Activated CD8-positive, alpha-beta T cell treated with anti-CD3 and anti-CD28 coated beads for 36 hours (primary cell): ENCODE results near the gene GCNT4. TPM values are rescaled to one million over a fixed set of nuclear protein-coding genes. Genes with fewer than 3 reads are reported as not detected.

Source experiments
- ATAC-seq: fragments of 200-7000 bp; cut with Tn5 transposase; one replicate; pipeline ENCODE4 v1.10.0; 2021; ENCODE audit warnings: mild to moderate bottlenecking, moderate library complexity
- CTCF ChIA-PET: fragments of 350-600 bp; sonication (Branson Sonifier 250); formaldehyde crosslinking; loops from one replicate; lab custom pipeline; 2021; ENCODE audit warnings: antibody characterized with exemption; lab: Charles Lee
- POLR2A ChIA-PET: fragments of 350-600 bp; sonication (Branson Sonifier 250); formaldehyde crosslinking; loops from one replicate; lab custom pipeline; 2021; ENCODE audit warnings: antibody characterized with exemption; lab: Charles Lee
- DNase-seq: peaks from one replicate; pipeline ENCODE4 v3.0.0-alpha.2; 2020
- H3K27ac Mint-ChIP-seq: one replicate; pipeline ENCODE4 v1.8.0; 2021; ENCODE audit warnings: mild to moderate bottlenecking, mixed read lengths
- H3K27me3 Mint-ChIP-seq: one replicate; pipeline ENCODE4 v1.8.0; 2021; ENCODE audit warnings: mixed read lengths
- H3K36me3 Mint-ChIP-seq: one replicate; pipeline ENCODE4 v1.8.0; 2021; ENCODE audit warnings: low read depth, mixed read lengths
- H3K4me1 Mint-ChIP-seq: one replicate; pipeline ENCODE4 v1.8.0; 2021; ENCODE audit warnings: low read depth, mixed read lengths
- H3K4me3 Mint-ChIP-seq: one replicate; pipeline ENCODE4 v1.8.0; 2021; ENCODE audit warnings: mild to moderate bottlenecking, moderate library complexity, mixed read lengths
- H3K9me3 Mint-ChIP-seq: one replicate; pipeline ENCODE4 v1.8.0; 2021; ENCODE audit warnings: mixed read lengths
- intact Hi-C: fragments of 100-400 bp; cut with micrococcal nuclease; formaldehyde crosslinking; loops from one replicate; pipeline ENCODE4 v1.10.0; 2022
- total RNA-seq, 2 experiments: library from RNA; stranded (reverse); gene quantifications; one replicate each; pipeline ENCODE4 v1.2.3, GENCODE V29; 2021
- TF ChIP-seq, protein P1 (sequence below): fragments of 200-600 bp; IDR thresholded peaks from one replicate; pipeline ENCODE4 v1.8.0; 2022; ENCODE audit warnings: antibody characterized with exemption, mild to moderate bottlenecking

GCNT4 gene
- total RNA-seq, 2 experiments from 2014 or later: 2.1 to 2.4 TPM

DNA sequence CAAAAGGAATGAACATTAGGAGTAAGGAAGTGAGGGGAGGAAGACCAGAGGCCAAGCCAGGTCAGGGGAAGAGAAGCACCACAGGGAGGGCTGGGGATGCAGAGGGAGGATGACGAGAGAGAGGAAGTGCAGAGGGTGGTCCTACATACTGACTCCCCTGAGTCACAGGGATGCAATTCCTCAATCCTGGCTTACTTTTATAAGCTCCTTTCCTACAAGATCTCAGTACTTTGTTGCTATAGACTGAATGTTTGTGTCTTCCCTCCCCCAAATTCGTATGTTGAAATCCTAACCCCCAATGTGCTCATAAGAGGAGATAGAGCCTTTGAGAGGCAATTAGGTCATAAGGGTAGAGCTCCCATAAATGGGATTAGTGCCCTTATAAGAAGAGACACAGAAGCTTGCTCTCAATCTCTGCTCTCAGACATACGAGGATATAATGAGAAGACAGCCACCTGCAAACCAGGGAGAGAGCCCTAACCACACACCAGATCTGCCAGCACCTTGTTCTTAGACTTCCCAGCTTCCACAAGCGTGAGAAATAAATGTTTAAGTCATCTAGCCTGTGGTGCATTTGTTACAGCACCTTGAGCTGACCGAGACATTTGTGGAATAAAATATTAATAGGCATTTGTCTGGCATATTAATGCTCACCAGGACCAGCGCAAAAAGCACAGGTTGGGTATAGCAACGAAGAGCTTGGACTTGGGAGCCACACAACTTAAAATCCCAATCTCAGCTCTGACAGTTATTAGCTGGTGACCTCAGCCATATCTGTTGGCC is 33.4 kb downstream of the GCNT4 start:
- ChIA-PET POLR2A (interaction anchor here (0.6 to 1.1 kb wide), 2 partner anchors 15 to 101 kb away, joined by 3 read pairs; no protein-coding TSS in a partner anchor), CTCF (no interaction called here)
- no peaks in the 10 kb centered on the region for H3K9me3 Mint-ChIP-seq
- H3K27me3 Mint-ChIP-seq: no peaks in the 10 kb centered on the region
- no peak overlapping the region for H3K27ac Mint-ChIP-seq
- no peak overlapping the region for H3K4me3 Mint-ChIP-seq
- H3K36me3 Mint-ChIP-seq: no peaks in the 10 kb centered on the region
- TF ChIP-seq, protein P1, sequence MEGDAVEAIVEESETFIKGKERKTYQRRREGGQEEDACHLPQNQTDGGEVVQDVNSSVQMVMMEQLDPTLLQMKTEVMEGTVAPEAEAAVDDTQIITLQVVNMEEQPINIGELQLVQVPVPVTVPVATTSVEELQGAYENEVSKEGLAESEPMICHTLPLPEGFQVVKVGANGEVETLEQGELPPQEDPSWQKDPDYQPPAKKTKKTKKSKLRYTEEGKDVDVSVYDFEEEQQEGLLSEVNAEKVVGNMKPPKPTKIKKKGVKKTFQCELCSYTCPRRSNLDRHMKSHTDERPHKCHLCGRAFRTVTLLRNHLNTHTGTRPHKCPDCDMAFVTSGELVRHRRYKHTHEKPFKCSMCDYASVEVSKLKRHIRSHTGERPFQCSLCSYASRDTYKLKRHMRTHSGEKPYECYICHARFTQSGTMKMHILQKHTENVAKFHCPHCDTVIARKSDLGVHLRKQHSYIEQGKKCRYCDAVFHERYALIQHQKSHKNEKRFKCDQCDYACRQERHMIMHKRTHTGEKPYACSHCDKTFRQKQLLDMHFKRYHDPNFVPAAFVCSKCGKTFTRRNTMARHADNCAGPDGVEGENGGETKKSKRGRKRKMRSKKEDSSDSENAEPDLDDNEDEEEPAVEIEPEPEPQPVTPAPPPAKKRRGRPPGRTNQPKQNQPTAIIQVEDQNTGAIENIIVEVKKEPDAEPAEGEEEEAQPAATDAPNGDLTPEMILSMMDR: no peak
- no peak for ATAC-seq
- DNase-seq: no peak
- intact Hi-C loops: no loop called here
- H3K4me1 Mint-ChIP-seq: peaks cover 31% of the 10 kb centered on the region

DNA sequence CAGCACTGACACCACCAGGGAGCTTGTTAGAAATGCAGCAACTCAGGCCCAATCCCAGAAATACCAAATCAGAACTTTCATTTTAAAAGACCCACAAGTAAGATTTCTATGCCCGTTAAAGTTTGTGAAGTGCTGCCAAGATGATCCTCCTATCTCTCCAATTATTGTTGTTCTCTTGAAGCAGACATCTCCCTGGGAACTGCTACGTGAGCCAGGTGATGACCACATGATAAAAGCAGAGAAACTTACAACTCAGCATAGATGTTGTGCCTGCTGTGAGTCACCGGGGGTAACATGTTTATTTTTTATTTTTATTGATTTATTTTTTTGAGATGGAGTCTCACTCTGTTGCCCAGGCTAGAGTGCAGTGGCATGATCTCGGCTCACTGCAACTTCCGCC is 34.4 kb downstream of the GCNT4 start:
- TF ChIP-seq, protein P1: no peak
- Mint-ChIP-seq H3K27ac (no peak overlapping the region), H3K4me1 (peaks cover 20% of the 10 kb centered on the region), H3K9me3 (no peaks in the 10 kb centered on the region), H3K4me3 (no peak overlapping the region), H3K27me3 (no peaks in the 10 kb centered on the region), H3K36me3 (no peaks in the 10 kb centered on the region)
- intact Hi-C loops: no loop called here
- POLR2A ChIA-PET: interaction anchor here (1.1 kb wide), 1 partner anchor 14 kb away, joined by 3 read pairs; no protein-coding TSS in a partner anchor
- DNase-seq (no peak), ATAC-seq (no peak)
- CTCF ChIA-PET: interaction anchor here (0.8 kb wide), 1 partner anchor 38 kb away, joined by 3 read pairs; no protein-coding TSS in a partner anchor

DNA sequence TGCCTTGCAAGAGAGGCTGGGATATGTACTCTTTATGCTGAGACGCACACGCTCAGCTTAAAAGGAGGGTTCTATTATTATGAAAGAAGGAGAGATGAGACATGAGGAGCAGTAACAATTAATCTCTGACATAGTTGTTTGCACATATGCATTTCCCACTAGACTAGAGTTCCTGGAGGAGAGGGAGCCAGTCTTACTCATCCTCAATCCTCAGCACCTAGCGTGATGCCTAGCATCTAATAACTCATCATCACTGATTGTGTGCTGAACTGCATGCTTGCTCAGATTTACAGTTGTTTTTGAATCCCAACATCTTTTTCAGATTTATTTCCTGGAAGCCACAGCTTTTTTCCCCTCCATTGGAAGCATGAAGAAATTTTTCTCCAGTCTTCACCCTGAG is 35.5 kb downstream of the GCNT4 start:
- no peak for ATAC-seq
- H3K4me1 Mint-ChIP-seq: peaks cover 15% of the 10 kb centered on the region
- TF ChIP-seq, protein P1: no peak
- H3K27me3 Mint-ChIP-seq: no peaks in the 10 kb centered on the region
- intact Hi-C loops: no loop called here
- no peaks in the 10 kb centered on the region for H3K36me3 Mint-ChIP-seq
- H3K27ac Mint-ChIP-seq: no peak overlapping the region
- no peaks in the 10 kb centered on the region for H3K9me3 Mint-ChIP-seq
- ChIA-PET POLR2A (no interaction called here), CTCF (interaction anchor here (0.7 to 1.3 kb wide), 2 partner anchors 14 to 18 kb away, joined by 4 read pairs; no protein-coding TSS in a partner anchor)
- no peak overlapping the region for H3K4me3 Mint-ChIP-seq
- no peak for DNase-seq

DNA sequence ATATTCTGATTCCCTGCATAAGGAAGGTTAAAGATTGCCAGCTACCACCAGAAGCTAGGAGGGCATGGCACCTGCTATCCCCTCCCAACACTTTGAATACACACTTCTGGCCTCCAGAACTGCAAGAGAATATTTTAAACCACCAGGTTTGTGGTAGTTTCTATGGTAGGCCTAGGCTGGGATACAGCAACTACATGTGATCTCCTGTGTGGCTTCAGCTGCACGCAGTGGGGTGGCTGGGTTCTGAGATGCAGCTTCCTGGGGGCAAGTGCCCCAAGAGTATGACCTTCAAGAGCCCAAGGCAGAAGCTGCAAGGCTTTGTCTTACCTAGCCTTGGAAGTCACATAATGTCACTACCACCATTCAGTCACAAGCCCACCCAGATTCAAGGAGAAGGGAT is 39.6 kb downstream of the GCNT4 start:
- ATAC-seq: no peak
- H3K9me3 Mint-ChIP-seq: no peaks in the 10 kb centered on the region
- intact Hi-C loops: no loop called here

More for the DNA sequence above, 39.6 kb downstream of the GCNT4 start:
- Mint-ChIP-seq H3K27ac (no peak overlapping the region), H3K27me3 (no peaks in the 10 kb centered on the region), H3K36me3 (no peaks in the 10 kb centered on the region), H3K4me3 (no peak overlapping the region), H3K4me1 (peaks cover 17% of the 10 kb centered on the region)
- ChIA-PET CTCF (interaction anchor here (2.0 kb wide), 1 partner anchor 9 kb away, joined by 6 read pairs; no protein-coding TSS in a partner anchor), POLR2A (no interaction called here)
- no peak for DNase-seq
- TF ChIP-seq, protein P1: no peak
